Measurements from ENCODE around the gene AGMAT.

Gene AGMAT

GRCh38 chr1:15558516-15558915, 26.3 kb downstream of the AGMAT start:
- no peak for DNase-seq

- no peak for DNase-seq
Observed at GRCh38 chr1:15557594-15557993, 27.3 kb downstream of the AGMAT start.

- no peak for DNase-seq
Observed at GRCh38 chr1:15557008-15557407, 27.8 kb downstream of the AGMAT start.

- no peak for DNase-seq
Observed at GRCh38 chr1:15550573-15550972, 34.3 kb downstream of the AGMAT start.

GRCh38 chr1:15546641-15547040, 38.2 kb downstream of the AGMAT start:
- no peak for DNase-seq

GRCh38 chr1:15543589-15544568, 41.0 kb downstream of the AGMAT start:
- no peak for DNase-seq

- no peak for DNase-seq
Observed at GRCh38 chr1:15543251-15543588, 41.6 kb downstream of the AGMAT start.

- DNase-seq = no peak
Observed at GRCh38 chr1:15542388-15543250, 42.2 kb downstream of the AGMAT start.

- no peak for DNase-seq
Observed at GRCh38 chr1:15541231-15541792, 43.5 kb downstream of the AGMAT start.

- DNase-seq = no peak
Observed at GRCh38 chr1:15540186-15540585, 44.7 kb downstream of the AGMAT start.

GRCh38 chr1:15538771-15539170, 46.1 kb downstream of the AGMAT start:
- no peak for DNase-seq

GRCh38 chr1:15531682-15532081, 53.2 kb downstream of the AGMAT start:
- no peak for DNase-seq

GRCh38 chr1:15531003-15531402, 53.8 kb downstream of the AGMAT start:
- no peak for DNase-seq

GRCh38 chr1:15526490-15527339, 58.1 kb downstream of the AGMAT start, which contains the start of gene DNAJC16:
DNAJC16 (plus strand) TSS chr1:15526848; CDS start chr1:15529106, 2,258 bp downstream.
- DNase-seq = peak; percentile 95

GRCh38 chr1:15526021-15526489, 58.8 kb downstream of the AGMAT start:
- no peak for DNase-seq

- peak; percentile 82 for DNase-seq
Observed at GRCh38 chr1:15525050-15526020, 59.5 kb downstream of the AGMAT start.

- DNase-seq = peak; percentile 84
Observed at GRCh38 chr1:15524283-15525049, 60.4 kb downstream of the AGMAT start.

GRCh38 chr1:15524021-15524282, 60.9 kb downstream of the AGMAT start, which contains the start of gene CASP9:
CASP9 (minus strand) TSS chr1:15524215; CDS start chr1:15524200, 15 bp downstream.
- no peak for DNase-seq

- DNase-seq = no peak
Observed at GRCh38 chr1:15523104-15524020, 61.5 kb downstream of the AGMAT start.
